HUES48 (cell line): ENCODE results near the gene AFF3.
"Not testable (repeated sequence)": the region's sequence is repeated elsewhere in the genome, so short reads cannot be mapped to it uniquely, and the experiment has no call there.

Source experiments
- H3K27ac ChIP-seq: one replicate; pipeline ENCODE4 v1.7.0; 2013; ENCODE audit warnings: low read depth, low read length, inconsistent platforms
- H3K27me3 ChIP-seq: 2 replicates; pipeline ENCODE4 v1.6.1; 2013; ENCODE audit warnings: mild to moderate bottlenecking, low read length; ENCODE audit not compliant: control insufficient read depth, insufficient read depth
- H3K36me3 ChIP-seq: 2 replicates; pipeline ENCODE4 v1.6.1; 2013; ENCODE audit warnings: low read length; ENCODE audit not compliant: control insufficient read depth, insufficient read depth
- H3K4me1 ChIP-seq: 2 replicates; pipeline ENCODE4 v1.6.1; 2013; ENCODE audit warnings: mild to moderate bottlenecking, low read length; ENCODE audit not compliant: control insufficient read depth, insufficient read depth
- H3K4me3 ChIP-seq: 2 replicates; pipeline ENCODE4 v1.5.1; 2013; ENCODE audit warnings: mild to moderate bottlenecking, low read depth, low read length
- H3K9ac ChIP-seq: 2 replicates; pipeline ENCODE4 v1.6.1; 2013; ENCODE audit warnings: mild to moderate bottlenecking, low read depth, low read length, moderate library complexity
- H3K9me3 ChIP-seq: 2 replicates; pipeline ENCODE4 v1.6.1; 2013; ENCODE audit warnings: low read length; ENCODE audit not compliant: control insufficient read depth, insufficient read depth

Gene AFF3

DNA sequence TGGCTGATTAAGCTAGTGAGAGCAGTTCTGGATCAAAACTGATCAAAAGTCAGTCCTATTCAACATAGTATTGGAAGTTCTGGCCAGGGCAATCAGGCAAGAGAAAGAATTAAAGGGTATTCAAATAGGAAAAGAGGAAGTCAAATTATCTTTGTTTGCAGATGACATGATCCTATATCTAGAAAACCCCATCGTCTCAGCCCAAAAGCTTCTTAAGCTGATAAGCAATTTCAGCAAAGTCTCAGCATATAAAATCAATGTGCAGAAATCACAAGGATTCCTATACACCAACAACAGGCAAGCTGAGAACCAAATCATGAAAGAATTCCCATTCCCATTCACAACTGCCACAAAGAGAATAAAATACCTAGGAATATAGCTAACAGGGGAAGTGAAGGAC lies 368.7 kb downstream of the AFF3 start:
- H3K4me1 ChIP-seq, H3K36me3 ChIP-seq, H3K27me3 ChIP-seq: not testable (repeated sequence)

DNA sequence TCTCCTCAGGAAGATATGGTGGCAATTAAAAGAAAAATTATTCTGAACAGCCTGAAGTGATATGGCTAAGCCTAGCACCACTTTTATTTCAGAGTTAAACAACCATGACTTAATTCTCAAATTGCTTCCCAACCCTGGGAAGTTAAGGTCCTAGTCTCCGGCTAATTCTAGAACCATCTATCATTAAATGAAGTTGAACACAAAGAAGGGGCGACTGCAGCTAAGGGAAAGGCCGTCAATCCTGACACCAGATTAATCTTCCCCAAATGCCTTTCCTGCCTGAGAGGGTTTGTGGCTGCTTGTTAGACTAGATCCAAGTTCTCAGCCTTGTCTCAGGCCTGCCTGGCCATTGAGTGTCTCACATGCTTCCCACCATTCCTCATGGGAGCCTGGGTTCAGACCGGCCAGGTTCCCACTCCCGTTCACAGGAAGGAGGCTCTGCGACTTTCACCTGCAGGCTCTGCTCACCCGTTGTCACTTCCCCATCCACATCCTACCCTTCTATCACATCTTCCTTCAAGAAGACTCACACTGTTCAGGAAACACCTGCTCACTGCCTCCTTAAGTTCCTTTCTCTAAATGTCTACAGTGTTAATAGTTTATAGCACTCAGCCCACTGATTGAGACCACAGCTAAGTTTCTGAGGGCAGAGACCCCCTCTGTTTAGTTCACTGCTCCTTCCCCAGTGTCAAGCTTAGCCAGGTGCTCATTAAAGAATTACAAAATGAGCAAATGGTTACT lies 369.6 kb downstream of the AFF3 start:
- no peak overlapping the region for H3K9ac ChIP-seq
- no peaks in the 10 kb centered on the region for H3K27me3 ChIP-seq
- H3K27ac ChIP-seq = no peak overlapping the region
- no peaks in the 10 kb centered on the region for H3K36me3 ChIP-seq
- no peaks in the 10 kb centered on the region for H3K9me3 ChIP-seq
- no peak overlapping the region for H3K4me3 ChIP-seq
- H3K4me1 ChIP-seq = peaks cover 5% of the 10 kb centered on the region; the same call in 1 of the 2 replicates

More for the DNA sequence above, 368.7 kb downstream of the AFF3 start:
- not testable (repeated sequence) for H3K27ac ChIP-seq, H3K4me3 ChIP-seq, H3K9me3 ChIP-seq, H3K9ac ChIP-seq

DNA sequence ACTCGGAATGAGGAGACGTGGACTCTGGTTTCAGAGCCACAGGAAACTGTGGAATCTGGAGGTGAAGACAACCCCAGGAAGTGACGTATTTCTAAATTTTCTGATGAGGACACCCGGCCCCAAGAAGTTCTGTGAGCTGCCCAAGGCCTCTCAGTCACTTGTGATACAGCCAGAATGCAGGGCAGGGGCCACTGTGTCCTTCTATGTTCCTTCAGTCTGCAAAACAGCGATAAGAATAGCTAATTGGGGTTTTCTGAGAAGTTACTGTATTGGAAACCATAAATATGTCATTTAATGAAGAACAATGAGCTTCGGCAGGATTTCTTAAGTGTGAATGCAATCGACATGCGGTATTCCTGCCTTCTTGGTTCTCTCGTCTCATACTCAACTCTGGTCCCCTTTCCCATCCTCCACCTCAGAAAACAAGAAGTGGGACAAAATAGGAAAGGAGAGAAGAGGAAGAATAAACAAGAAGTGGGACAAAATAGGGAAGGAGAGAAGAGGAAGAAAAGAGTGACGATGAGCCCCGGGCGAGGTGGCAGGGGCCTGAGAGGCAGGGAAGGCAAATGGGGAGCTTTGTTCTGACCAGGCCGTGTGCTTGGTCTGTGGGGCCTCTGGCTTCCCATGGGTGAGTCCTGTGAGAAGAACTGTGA lies 370.6 kb downstream of the AFF3 start:
- Histone ChIP-seq H3K36me3 (no peaks in the 10 kb centered on the region), H3K27ac (no peak overlapping the region), H3K9me3 (no peaks in the 10 kb centered on the region), H3K4me3 (no peak overlapping the region), H3K4me1 (peaks cover 5% of the 10 kb centered on the region; the same call in 1 of the 2 replicates), H3K9ac (no peak overlapping the region), H3K27me3 (no peaks in the 10 kb centered on the region)

DNA sequence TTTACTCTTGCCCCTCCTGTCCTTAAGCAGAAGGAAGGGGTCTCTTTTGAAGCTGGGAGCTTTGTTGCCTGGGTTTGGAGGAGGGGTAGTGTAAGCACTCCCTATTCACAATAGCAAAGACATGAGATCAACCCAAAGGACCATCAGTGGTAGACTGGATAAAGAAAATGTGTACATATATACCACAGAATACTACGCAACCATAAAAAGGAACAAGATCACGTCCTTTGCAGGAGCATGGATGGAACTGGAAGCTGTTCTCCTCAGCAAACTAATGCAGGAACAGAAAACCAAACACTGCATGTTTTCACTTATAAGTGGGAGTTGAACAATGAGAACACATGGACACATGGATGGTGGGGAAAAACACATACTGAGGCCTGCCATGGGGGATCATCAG lies 371.5 kb downstream of the AFF3 start:
- Histone ChIP-seq H3K36me3 (no peaks in the 10 kb centered on the region), H3K9ac (no peak overlapping the region), H3K4me3 (no peak overlapping the region), H3K9me3 (no peaks in the 10 kb centered on the region), H3K27me3 (no peaks in the 10 kb centered on the region), H3K27ac (no peak overlapping the region), H3K4me1 (peaks cover 3% of the 10 kb centered on the region; the same call in 1 of the 2 replicates)

DNA sequence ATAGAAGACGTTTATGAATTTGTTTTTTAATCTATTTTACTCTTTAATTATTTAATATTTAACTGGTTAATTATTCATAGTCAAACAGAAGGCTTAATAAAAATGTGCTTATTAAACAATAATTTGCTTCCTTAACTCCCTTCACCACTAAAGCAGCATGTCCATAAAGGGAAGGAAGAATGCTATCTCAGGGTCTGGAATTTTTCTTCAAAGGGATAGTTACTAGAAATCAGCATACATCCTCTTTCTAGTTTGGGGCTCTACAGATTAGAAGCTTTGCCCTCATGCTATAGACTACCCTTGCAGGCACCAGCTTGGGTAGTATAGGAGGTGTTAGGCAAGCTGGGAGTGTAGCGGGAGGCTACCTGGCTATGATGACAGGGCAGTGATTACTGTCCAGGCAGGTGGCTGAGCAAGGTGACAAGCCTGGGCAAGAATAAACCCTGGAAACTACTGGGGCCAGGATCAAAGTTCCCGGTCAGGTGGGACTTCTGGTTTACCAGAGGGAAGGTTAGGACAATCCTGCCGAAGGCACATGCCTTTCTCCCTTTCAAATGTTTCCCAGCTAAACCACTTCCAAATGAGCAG lies 376.6 kb downstream of the AFF3 start:
- Histone ChIP-seq H3K9ac (no peak overlapping the region), H3K27me3 (no peaks in the 10 kb centered on the region), H3K4me3 (no peak overlapping the region), H3K9me3 (no peaks in the 10 kb centered on the region), H3K36me3 (no peaks in the 10 kb centered on the region), H3K27ac (no peak overlapping the region), H3K4me1 (no peaks in the 10 kb centered on the region)

DNA sequence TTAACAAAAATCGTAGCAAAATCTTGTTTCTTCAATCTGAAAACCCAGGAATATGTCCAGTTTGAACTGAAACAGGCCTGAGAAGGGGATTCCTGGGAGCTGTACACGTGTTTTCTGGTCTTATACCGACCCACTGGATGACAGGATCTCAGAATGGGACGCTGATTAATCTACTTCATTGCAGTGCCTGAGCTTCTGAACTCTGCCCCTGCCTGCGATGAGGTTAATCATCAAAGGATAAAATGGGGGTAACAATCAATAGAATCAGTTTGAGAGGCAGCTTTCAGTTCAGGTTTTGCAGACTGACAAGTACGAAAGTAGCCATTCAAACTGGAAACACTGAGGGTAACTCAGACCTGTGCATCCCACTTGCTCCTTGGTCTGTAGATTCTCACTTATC lies 378.6 kb downstream of the AFF3 start:
- no peak overlapping the region for H3K4me3 ChIP-seq
- H3K9me3 ChIP-seq = no peaks in the 10 kb centered on the region
- H3K27ac ChIP-seq = no peak overlapping the region
- H3K36me3 ChIP-seq = no peaks in the 10 kb centered on the region
- no peaks in the 10 kb centered on the region for H3K4me1 ChIP-seq
- no peak overlapping the region for H3K9ac ChIP-seq
- H3K27me3 ChIP-seq = no peaks in the 10 kb centered on the region

DNA sequence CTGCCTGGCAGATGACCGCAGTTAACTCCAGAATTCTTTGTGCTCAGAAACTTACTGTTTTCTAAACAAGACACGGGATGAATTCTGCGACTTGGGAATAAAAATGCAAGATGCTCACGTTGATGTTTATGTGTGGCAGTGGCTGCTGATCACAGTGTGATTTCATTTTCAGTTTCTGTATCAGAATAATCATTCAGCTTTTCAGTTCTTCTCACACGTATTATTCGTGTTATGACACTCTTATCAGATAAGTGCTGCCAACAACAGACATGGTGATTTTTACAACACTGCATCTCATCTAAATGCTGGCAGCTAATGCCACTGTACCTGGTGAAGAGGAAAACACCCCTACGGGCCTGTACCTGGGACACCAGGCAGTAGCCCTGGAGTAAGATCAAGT lies 379.7 kb downstream of the AFF3 start:
- H3K9ac ChIP-seq = no peak overlapping the region
- H3K4me3 ChIP-seq = no peak overlapping the region
- H3K27me3 ChIP-seq = no peaks in the 10 kb centered on the region
- no peaks in the 10 kb centered on the region for H3K9me3 ChIP-seq
- H3K4me1 ChIP-seq = no peaks in the 10 kb centered on the region
- no peaks in the 10 kb centered on the region for H3K36me3 ChIP-seq
- no peak overlapping the region for H3K27ac ChIP-seq

DNA sequence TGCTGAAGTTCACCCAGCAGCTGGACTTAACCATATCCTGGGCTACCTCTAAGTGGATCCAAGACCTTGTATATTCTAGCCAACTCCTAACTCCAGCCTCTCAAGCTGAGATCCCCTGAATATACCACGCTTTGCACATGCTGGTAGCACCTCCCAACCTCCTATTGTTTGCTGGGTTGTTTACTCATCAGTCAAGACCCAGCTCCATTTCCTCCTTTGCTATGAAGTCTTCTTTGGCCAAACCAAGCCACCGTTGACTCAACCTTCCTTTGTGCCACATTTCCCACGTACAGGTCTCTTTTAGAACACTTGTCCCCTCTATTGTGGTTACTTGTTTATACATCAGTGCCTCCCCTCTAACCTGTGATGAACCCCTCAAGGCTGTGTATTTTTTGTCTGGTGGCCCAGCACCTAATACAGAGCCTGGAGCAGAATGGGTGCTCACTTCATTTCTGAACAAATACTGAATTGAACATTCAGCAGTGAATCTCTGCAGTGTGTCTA lies 384.7 kb downstream of the AFF3 start:
- Histone ChIP-seq H3K9me3 (no peaks in the 10 kb centered on the region), H3K36me3 (no peaks in the 10 kb centered on the region), H3K27ac (no peak overlapping the region), H3K4me1 (no peaks in the 10 kb centered on the region), H3K4me3 (no peak overlapping the region), H3K27me3 (no peaks in the 10 kb centered on the region; the same call in 1 of the 2 replicates), H3K9ac (no peak overlapping the region)

DNA sequence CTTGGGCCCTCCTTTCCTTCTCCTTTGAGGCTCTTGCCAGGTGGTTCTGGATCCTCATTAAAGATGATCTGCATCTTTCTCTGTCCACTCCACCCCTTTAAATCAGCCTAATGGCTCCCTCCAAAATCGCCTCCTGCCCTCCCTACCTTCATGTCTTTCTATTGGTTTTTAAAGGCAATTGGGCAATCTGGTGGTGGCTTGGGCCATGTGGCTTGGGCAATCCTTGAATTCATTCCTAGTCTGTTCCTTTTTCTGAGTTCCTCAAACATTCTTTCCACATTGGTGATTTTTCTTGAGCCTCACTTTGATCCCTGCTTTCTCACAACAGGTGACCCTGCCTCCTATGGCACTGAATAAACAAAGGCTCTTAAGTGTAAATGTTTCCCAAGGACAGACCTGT lies 386.3 kb downstream of the AFF3 start:
- no peaks in the 10 kb centered on the region for H3K36me3 ChIP-seq
- no peaks in the 10 kb centered on the region for H3K9me3 ChIP-seq
- H3K27ac ChIP-seq = no peak overlapping the region
- no peak overlapping the region for H3K9ac ChIP-seq
- H3K4me1 ChIP-seq = no peaks in the 10 kb centered on the region
- no peaks in the 10 kb centered on the region; the same call in 1 of the 2 replicates for H3K27me3 ChIP-seq
- no peak overlapping the region for H3K4me3 ChIP-seq

DNA sequence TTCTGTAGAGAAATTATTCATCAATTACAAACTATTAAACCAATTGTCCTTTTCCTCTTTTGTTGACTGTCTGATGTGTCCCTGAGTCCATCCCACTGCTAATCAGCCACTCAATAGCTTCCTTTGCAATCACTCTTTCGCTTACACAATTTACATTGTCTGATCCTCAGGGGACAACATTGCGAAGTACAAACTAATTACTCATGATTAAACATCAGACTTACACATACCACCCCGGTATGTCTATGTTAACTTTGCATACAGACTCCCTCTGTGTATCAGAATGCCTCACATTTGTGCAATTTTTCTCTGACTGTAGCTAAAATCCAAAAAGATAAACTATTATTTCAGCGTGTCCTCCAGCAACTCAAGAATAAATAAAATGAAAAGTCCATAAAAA lies 388.2 kb downstream of the AFF3 start:
- Histone ChIP-seq H3K9ac (no peak overlapping the region), H3K27me3 (no peaks in the 10 kb centered on the region; the same call in 1 of the 2 replicates), H3K9me3 (no peaks in the 10 kb centered on the region), H3K27ac (no peak overlapping the region), H3K4me3 (no peak overlapping the region), H3K4me1 (no peaks in the 10 kb centered on the region), H3K36me3 (no peaks in the 10 kb centered on the region)

DNA sequence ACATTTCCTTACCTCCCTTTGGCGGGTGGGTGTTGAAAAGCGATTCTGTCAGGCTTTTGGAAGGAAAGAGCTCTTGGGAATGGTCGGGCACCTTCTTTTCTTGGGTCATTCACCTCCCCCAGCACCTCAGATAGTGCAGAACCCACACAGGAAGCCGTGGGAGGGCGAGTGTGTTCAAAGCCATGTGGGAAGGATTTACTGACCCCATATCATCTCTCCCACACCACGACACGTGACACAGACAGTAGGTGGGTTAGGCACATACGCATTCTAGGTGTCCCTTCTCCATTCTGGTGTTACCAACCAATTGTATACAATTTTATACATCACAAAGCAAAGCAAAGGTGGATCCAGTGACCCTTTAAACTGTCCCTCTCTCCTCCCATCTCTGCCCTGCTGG lies 388.9 kb downstream of the AFF3 start:
- H3K36me3 ChIP-seq = no peaks in the 10 kb centered on the region
- H3K27ac ChIP-seq = no peak overlapping the region
- no peak overlapping the region for H3K9ac ChIP-seq
- peaks cover 3% of the 10 kb centered on the region; the same call in 1 of the 2 replicates for H3K4me1 ChIP-seq
- H3K27me3 ChIP-seq = no peaks in the 10 kb centered on the region; the same call in 1 of the 2 replicates
- no peaks in the 10 kb centered on the region for H3K9me3 ChIP-seq
- no peak overlapping the region for H3K4me3 ChIP-seq
